Panc1 (cell line): ENCODE results near the gene ZNF627. TPM values are rescaled to one million over a fixed set of nuclear protein-coding genes. Genes with fewer than 3 reads are reported as not detected.

ENCODE experiments used
- ATAC-seq: fragments of 200-7000 bp; cut with Tn5 transposase; 2 replicates; pipeline ENCODE4 v1.9.1; 2020; ENCODE audit warnings: mild to moderate bottlenecking, moderate library complexity
- BruUV-seq: library from RNA; stranded (reverse); fragments of 400-500 nt; replicated peaks from 2 replicates; lab custom pipeline; 2021; lab: Mats Ljungman, UMichigan
- CTCF ChIA-PET: fragments of 300-600 bp; sonication (Branson Sonifier 250); formaldehyde crosslinking; loops from one replicate; lab custom pipeline; 2022; ENCODE audit warnings: antibody characterized with exemption; lab: Charles Lee
- POLR2A ChIA-PET: fragments of 300-600 bp; sonication (Branson Sonifier 250); formaldehyde crosslinking; loops from one replicate; lab custom pipeline; 2022; ENCODE audit warnings: antibody characterized with exemption; lab: Charles Lee
- DNase-seq: peaks from one replicate; pipeline ENCODE4 v3.0.0-alpha.2; 2010; ENCODE audit warnings: low read depth, low spot score
- H3K27ac ChIP-seq: 2 replicates; pipeline ENCODE4 v1.5.1; 2011; ENCODE audit warnings: mild to moderate bottlenecking, low read length, inconsistent platforms
- H3K27me3 ChIP-seq: fragments of 200-500 bp; sonication (Bioruptor generic); 2 replicates; pipeline ENCODE4 v1.6.0; 2014; ENCODE audit warnings: low read length, inconsistent platforms; ENCODE audit not compliant: control insufficient read depth, insufficient read depth
- H3K36me3 ChIP-seq: fragments of 200-500 bp; sonication (Bioruptor generic); 2 replicates; pipeline ENCODE4 v1.5.1; 2014; ENCODE audit warnings: inconsistent platforms, mild to moderate bottlenecking, low read length, moderate library complexity; ENCODE audit not compliant: control insufficient read depth, insufficient read depth
- H3K4me1 ChIP-seq: 2 replicates; pipeline ENCODE4 v1.5.1; 2011; ENCODE audit warnings: inconsistent platforms, mild to moderate bottlenecking, low read length, moderate library complexity; ENCODE audit not compliant: control insufficient read depth, insufficient read depth
- H3K4me3 ChIP-seq, 2 experiments: 2 replicates each; pipeline ENCODE4 v1.5.1; 2011 to 2012; ENCODE audit warnings: low read depth in 2 of 2, low read length in 2 of 2, mild to moderate bottlenecking in 2 of 2, inconsistent platforms in 1 of 2, moderate library complexity in 1 of 2
- H3K9me3 ChIP-seq: fragments of 200-500 bp; sonication (Bioruptor generic); 2 replicates; pipeline ENCODE4 v1.5.1; 2014; ENCODE audit warnings: low read depth, mild to moderate bottlenecking, inconsistent platforms, low read length, moderate library complexity; ENCODE audit not compliant: control insufficient read depth, insufficient read depth
- CTCF ChIP-seq: fragments of 450-650 bp; IDR thresholded peaks from 2 replicates; pipeline ENCODE4 v1.5.1; 2017; ENCODE audit warnings: mild to moderate bottlenecking
- POLR2AphosphoS5 ChIP-seq: IDR thresholded peaks from 2 replicates; pipeline ENCODE4 v1.6.1; 2012; ENCODE audit warnings: mild to moderate bottlenecking, low read depth, low read length, moderate library complexity
- REST ChIP-seq, 2 experiments: IDR thresholded peaks; 2 replicates each; pipeline ENCODE4 v1.6.1; 2011 to 2012; ENCODE audit warnings: low read depth in 2 of 2, control low read depth in 1 of 2, low read length in 1 of 2, mild to moderate bottlenecking in 1 of 2, moderate library complexity in 1 of 2; ENCODE audit not compliant: insufficient read depth in 1 of 2
- SIN3A ChIP-seq: IDR thresholded peaks from 2 replicates; pipeline ENCODE4 v1.6.1; 2012; ENCODE audit warnings: low read depth, mild to moderate bottlenecking, low read length, moderate library complexity, borderline replicate concordance; ENCODE audit not compliant: insufficient read depth
- TCF7L2 ChIP-seq: IDR thresholded peaks from 2 replicates; pipeline ENCODE4 v1.6.1; 2011; ENCODE audit warnings: mild to moderate bottlenecking, low read depth, low read length, inconsistent platforms
- in situ Hi-C: cut with HindIII; loops from 2 replicates; pipeline ENCODE4 v1.10.0; 2016; ENCODE audit warnings: low sequenced_read_pairs, low pct_unique_long_range_greater_than_20kb
- intact Hi-C: fragments of 100-400 bp; cut with micrococcal nuclease; formaldehyde crosslinking; loops from one replicate; pipeline ENCODE4 v1.10.0; 2022; ENCODE audit not compliant: unreplicated experiment
- total RNA-seq: library from RNA; stranded (reverse); gene quantifications from one replicate; pipeline ENCODE4 v1.2.1, GENCODE V29; 2021; ENCODE audit not compliant: unreplicated experiment

The ZNF627 gene
- total RNA-seq, 1 experiment from 2014 or later: 10.7 TPM

DNA sequence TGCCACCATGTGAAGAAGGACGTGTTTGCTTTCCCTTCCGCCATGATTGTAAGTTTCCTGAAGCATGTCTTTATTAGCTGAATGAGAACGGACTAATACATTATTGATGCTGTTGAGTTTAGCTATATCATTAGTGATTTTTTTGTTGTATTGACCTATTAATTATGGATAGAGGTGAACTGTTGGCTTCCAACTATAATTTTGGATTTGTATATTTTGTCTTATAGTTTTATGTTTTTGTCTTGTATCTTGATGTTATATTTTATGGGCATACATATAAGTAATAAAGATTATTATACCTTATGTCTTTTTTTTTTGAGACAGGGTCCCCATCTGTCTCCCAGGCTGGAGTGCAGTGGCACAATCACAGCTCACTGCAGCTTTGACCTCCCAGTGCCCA lies 45.6 kb downstream of the ZNF627 start:
- H3K9me3 ChIP-seq: 0 out of 2 replicates have a peak, but pooled peaks cover 3% of the 10 kb centered on the region
- no peaks in the 10 kb centered on the region for H3K27me3 ChIP-seq
- no peak for TF ChIP-seq CTCF
- no peak for TF ChIP-seq REST (IDR thresholded peaks at IDR 0.05; ENCODE audit: insufficient read depth in 1 of 2, low read depth in 2 of 2, low read length in 1 of 2)
- no peak for TF ChIP-seq SIN3A
- no peaks in the 10 kb centered on the region for H3K4me1 ChIP-seq
- no peaks in the 10 kb centered on the region for H3K36me3 ChIP-seq
- ChIA-PET POLR2A (no interaction called here), CTCF (no interaction called here)
- ATAC-seq (no peak), DNase-seq (no peak)
- no peak overlapping the region for H3K4me3 ChIP-seq
- no TSS peak for BruUV-seq
- no peak overlapping the region for H3K27ac ChIP-seq
- intact Hi-C loops (no loop called here), in situ Hi-C loops (no loop called here)

DNA sequence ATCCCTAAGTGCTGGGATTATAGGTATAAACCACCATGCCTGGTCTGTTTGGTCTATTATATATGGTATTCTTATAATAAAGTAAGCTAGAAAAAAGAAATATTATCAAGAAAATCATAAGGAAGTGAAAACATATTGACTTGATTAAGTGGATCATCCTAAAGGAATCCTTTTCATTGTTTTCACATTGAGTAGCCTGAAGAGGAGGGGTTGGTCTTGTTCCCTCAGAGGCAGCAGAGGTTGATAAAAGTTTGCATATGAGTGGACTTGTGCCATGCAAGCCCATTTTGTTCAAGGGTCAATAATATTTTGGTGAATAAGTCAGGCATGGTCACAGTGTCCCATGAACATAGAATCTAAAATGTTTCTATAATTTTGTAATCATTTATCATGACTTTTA lies 52.7 kb downstream of the ZNF627 start:
- CTCF ChIA-PET: no interaction called here
- in situ Hi-C loops (no loop called here), intact Hi-C loops (no loop called here)
- Histone ChIP-seq H3K4me1 (no peaks in the 10 kb centered on the region), H3K36me3 (no peaks in the 10 kb centered on the region; the same call in 1 of the 2 replicates), H3K9me3 (peaks cover 31% of the 10 kb centered on the region; the same call in 1 of the 2 replicates), H3K27ac (no peak overlapping the region), H3K27me3 (no peaks in the 10 kb centered on the region), H3K4me3 (no peak overlapping the region)
- no peak for ATAC-seq
- DNase-seq: no peak
- POLR2A ChIA-PET: no interaction called here
- no TSS peak for BruUV-seq
- TF ChIP-seq CTCF (no peak), REST (IDR thresholded peaks at IDR 0.05; ENCODE audit: insufficient read depth in 1 of 2, low read depth in 2 of 2, low read length in 1 of 2) (no peak), SIN3A (no peak), POLR2AphosphoS5 (no peak), TCF7L2 (no peak)
